IMR-90 (cell line): ENCODE results near the gene GFY. TPM values are rescaled to one million over a fixed set of nuclear protein-coding genes. Genes with fewer than 3 reads are reported as not detected.

Experiments used
- ATAC-seq: fragments of 200-7000 bp; cut with Tn5 transposase; 2 replicates; pipeline ENCODE4 v1.9.1; 2020; ENCODE audit warnings: low read depth, mild to moderate bottlenecking, moderate library complexity
- BruUV-seq: library from RNA; stranded (reverse); fragments of 400-500 nt; replicated peaks from 2 replicates; lab custom pipeline; 2021; lab: Mats Ljungman, UMichigan
- CTCF ChIA-PET: fragments of 300-600 bp; formaldehyde crosslinking; extraction: SDS; loops from one replicate; lab custom pipeline; 2021; ENCODE audit warnings: antibody characterized with exemption; lab: Yijun Ruan, JAX
- POLR2A ChIA-PET: fragments of 300-600 bp; sonication (Branson Sonifier 250); formaldehyde crosslinking; loops from one replicate; lab custom pipeline; 2022; ENCODE audit warnings: antibody characterized with exemption; ENCODE audit not compliant: unreplicated experiment; lab: Charles Lee
- DNase-seq: peaks from one replicate; pipeline ENCODE4 v3.0.0; 2013
- H2AFZ ChIP-seq: replicated peaks from 2 replicates; pipeline ENCODE3; 2013; ENCODE audit warnings: low read length, mild to moderate bottlenecking; ENCODE audit not compliant: poor library complexity
- H2AK5ac ChIP-seq: 2 replicates; pipeline ENCODE4 v1.6.1; 2013; ENCODE audit warnings: low read depth, low read length, inconsistent platforms
- H2AK9ac ChIP-seq: replicated peaks from 2 replicates; pipeline ENCODE3; 2013; ENCODE audit warnings: mild to moderate bottlenecking, low read depth, low read length, moderate library complexity; ENCODE audit not compliant: poor library complexity
- H2BK120ac ChIP-seq: 2 replicates; pipeline ENCODE4 v1.6.1; 2013; ENCODE audit warnings: low read depth, low read length, inconsistent platforms
- H2BK15ac ChIP-seq: 3 replicates; pipeline ENCODE4 v1.6.1; 2013; ENCODE audit warnings: low read depth, low read length, inconsistent platforms
- H2BK20ac ChIP-seq: 2 replicates; pipeline ENCODE4 v1.6.1; 2013; ENCODE audit warnings: low read depth, mild to moderate bottlenecking, inconsistent platforms, low read length, moderate library complexity
- H2BK5ac ChIP-seq: 2 replicates; pipeline ENCODE4 v1.6.1; 2013; ENCODE audit warnings: mild to moderate bottlenecking, low read depth, low read length, inconsistent platforms; ENCODE audit not compliant: poor library complexity, severe bottlenecking
- H3K14ac ChIP-seq: replicated peaks from 2 replicates; pipeline ENCODE4 v1.6.1; 2013; ENCODE audit warnings: low read depth, low read length, inconsistent platforms
- H3K18ac ChIP-seq: 2 replicates; pipeline ENCODE4 v1.6.1; 2013; ENCODE audit warnings: low read depth, low read length, control low read depth
- H3K23ac ChIP-seq: 2 replicates; pipeline ENCODE4 v1.6.1; 2013; ENCODE audit warnings: low read depth, low read length, inconsistent platforms
- H3K27ac ChIP-seq: 2 replicates; pipeline ENCODE4 v1.5.1; 2013; ENCODE audit warnings: mild to moderate bottlenecking, control low read depth, low read length; ENCODE audit not compliant: insufficient read depth
- H3K27me3 ChIP-seq: 2 replicates; pipeline ENCODE4 v1.6.1; 2013; ENCODE audit warnings: low read length; ENCODE audit not compliant: control insufficient read depth, insufficient read depth
- H3K36me3 ChIP-seq: 2 replicates; pipeline ENCODE4 v1.6.1; 2013; ENCODE audit warnings: low read length, mixed read lengths; ENCODE audit not compliant: control insufficient read depth, insufficient read depth
- H3K4ac ChIP-seq: 2 replicates; pipeline ENCODE4 v1.6.1; 2013; ENCODE audit warnings: low read depth, low read length, inconsistent platforms
- H3K4me1 ChIP-seq: 2 replicates; pipeline ENCODE4 v1.6.1; 2013; ENCODE audit warnings: low read length, mixed read lengths; ENCODE audit not compliant: control insufficient read depth, insufficient read depth
- H3K4me2 ChIP-seq: 2 replicates; pipeline ENCODE4 v1.6.1; 2013; ENCODE audit warnings: low read depth, mild to moderate bottlenecking, control low read depth, low read length, moderate library complexity
- H3K4me3 ChIP-seq: 2 replicates; pipeline ENCODE4 v1.5.1; 2013; ENCODE audit warnings: low read depth, mild to moderate bottlenecking, control low read depth, low read length, moderate library complexity; ENCODE audit not compliant: insufficient read depth
- H3K56ac ChIP-seq: 2 replicates; pipeline ENCODE4 v1.6.1; 2013; ENCODE audit warnings: low read length, inconsistent platforms; ENCODE audit not compliant: insufficient read depth; ENCODE audit errors: extremely low read depth
- H3K79me1 ChIP-seq, 2 experiments: 2 replicates each; pipeline ENCODE4 v1.6.1; 2013; ENCODE audit warnings: low read length in 2 of 2, inconsistent platforms in 1 of 2, low read depth in 1 of 2
- H3K9ac ChIP-seq: 2 replicates; pipeline ENCODE4 v1.6.1; 2013; ENCODE audit warnings: low read depth, low read length, control low read depth
- H3K9me1 ChIP-seq: 2 replicates; pipeline ENCODE4 v1.6.1; 2013; ENCODE audit warnings: low read length, inconsistent platforms; ENCODE audit not compliant: insufficient read depth
- H3K9me3 ChIP-seq: 2 replicates; pipeline ENCODE4 v1.6.1; 2013; ENCODE audit warnings: low read length; ENCODE audit not compliant: control insufficient read depth, insufficient read depth
- H4K20me1 ChIP-seq: 2 replicates; pipeline ENCODE4 v1.6.1; 2013; ENCODE audit warnings: low read length, inconsistent platforms; ENCODE audit not compliant: insufficient read depth
- H4K5ac ChIP-seq: 2 replicates; pipeline ENCODE4 v1.6.1; 2013; ENCODE audit warnings: mild to moderate bottlenecking, low read depth, low read length, control low read depth
- H4K8ac ChIP-seq, 2 experiments: 2 replicates each; pipeline ENCODE4 v1.6.1; 2013; ENCODE audit warnings: low read depth in 2 of 2, low read length in 2 of 2, control low read depth in 1 of 2, inconsistent platforms in 1 of 2
- H4K91ac ChIP-seq: 2 replicates; pipeline ENCODE4 v1.6.1; 2013; ENCODE audit warnings: low read depth, low read length, inconsistent platforms; ENCODE audit not compliant: insufficient read depth
- BHLHE40 ChIP-seq: fragments of 150-350 bp; IDR thresholded peaks from 2 replicates; pipeline ENCODE4 v1.6.1; 2016; ENCODE audit warnings: mild to moderate bottlenecking, low read depth, low read length
- CEBPB ChIP-seq: IDR thresholded peaks from 2 replicates; pipeline ENCODE4 v1.6.1; 2012; ENCODE audit warnings: low read depth, low read length, improper control_type of control experiment
- CHD1 ChIP-seq: IDR thresholded peaks from 2 replicates; pipeline ENCODE4 v1.6.1; 2012; ENCODE audit warnings: low read depth, low read length, improper control_type of control experiment
- FOS ChIP-seq: fragments of 150-350 bp; IDR thresholded peaks from 2 replicates; pipeline ENCODE4 v1.6.1; 2016; ENCODE audit warnings: low read depth, low read length
- MAFK ChIP-seq: IDR thresholded peaks from 2 replicates; pipeline ENCODE4 v1.6.1; 2012; ENCODE audit warnings: low read depth, low read length, improper control_type of control experiment
- MAZ ChIP-seq: IDR thresholded peaks from 2 replicates; pipeline ENCODE4 v1.6.1; 2012; ENCODE audit warnings: low read depth, mild to moderate bottlenecking, low read length, improper control_type of control experiment, moderate library complexity, borderline replicate concordance
- MXI1 ChIP-seq: IDR thresholded peaks from 2 replicates; pipeline ENCODE4 v1.6.1; 2012; ENCODE audit warnings: low read depth, mild to moderate bottlenecking, low read length, moderate library complexity, borderline replicate concordance
- NFE2L2 ChIP-seq: fragments of 150-350 bp; IDR thresholded peaks from 2 replicates; pipeline ENCODE4 v1.6.1; 2016; ENCODE audit warnings: low read depth, mild to moderate bottlenecking, low read length
- POLR2A ChIP-seq: IDR thresholded peaks from 2 replicates; pipeline ENCODE4 v1.6.1; 2012; ENCODE audit warnings: mild to moderate bottlenecking, low read depth, low read length
- RAD21 ChIP-seq: IDR thresholded peaks from 2 replicates; pipeline ENCODE4 v1.6.1; 2012; ENCODE audit warnings: low read length, improper control_type of control experiment
- RCOR1 ChIP-seq: IDR thresholded peaks from 2 replicates; pipeline ENCODE4 v1.6.1; 2012; ENCODE audit warnings: mild to moderate bottlenecking, low read length, improper control_type of control experiment; ENCODE audit not compliant: insufficient replicate concordance
- RFX5 ChIP-seq: IDR thresholded peaks from 2 replicates; pipeline ENCODE4 v1.8.0; 2012; ENCODE audit warnings: low read depth, mild to moderate bottlenecking, low read length, moderate library complexity
- SMC3 ChIP-seq: fragments of 150-350 bp; IDR thresholded peaks from 2 replicates; pipeline ENCODE4 v1.6.1; 2016; ENCODE audit warnings: low read depth, mild to moderate bottlenecking, antibody characterized with exemption, low read length, moderate library complexity
- WGBS, 2 experiments: methylation state at CpG; one replicate each; pipeline versions ENCODE4 v1.1.5 to v1.1.7; 2013; ENCODE audit warnings: missing lambda C conversion rate in 2 of 2; ENCODE audit not compliant: insufficient read length in 1 of 2; ENCODE audit errors: extremely low coverage in 2 of 2; 5-methylcytosine and 5-hydroxymethylcytosine counted together
- dilution Hi-C: fragments of 300-500 bp; cut with HindIII; formaldehyde crosslinking; loops from one replicate; pipeline ENCODE4 v1.14.3; 2018; ENCODE audit warnings: low sequenced_read_pairs; ENCODE audit not compliant: unreplicated experiment
- in situ Hi-C: fragments of 300-500 bp; cut with MboI; formaldehyde crosslinking; loops from 3 replicates; pipeline ENCODE4 v1.14.3; 2019; ENCODE audit warnings: low sequenced_read_pairs, inconsistent platforms, mixed read lengths
- intact Hi-C: fragments of 100-400 bp; cut with micrococcal nuclease; formaldehyde crosslinking; loops from 2 replicates; pipeline ENCODE4 v1.10.0; 2022
- polyA plus RNA-seq, 3 experiments: library from polyadenylated mRNA; depleted of rRNA; stranded (reverse); fragments of >200 nt; gene quantifications; 2 replicates each; pipeline ENCODE4 v1.2.3, GENCODE V29; 2012; ENCODE audit warnings: low replicate concordance in 1 of 3
- total RNA-seq: library from RNA; depleted of rRNA; stranded (reverse); fragments of >200 nt; gene quantifications from 2 replicates; pipeline ENCODE4 v1.2.3, GENCODE V29; 2012
- TF ChIP-seq, protein P1 (sequence below): fragments of 150-350 bp; IDR thresholded peaks from 2 replicates; pipeline ENCODE4 v1.6.1; 2017; ENCODE audit warnings: mild to moderate bottlenecking, antibody characterized with exemption, low read length, low read depth
- TF ChIP-seq, protein P2 (sequence below): fragments of 150-350 bp; IDR thresholded peaks from 2 replicates; pipeline ENCODE4 v1.6.1; 2016; ENCODE audit warnings: low read depth, mild to moderate bottlenecking, low read length, moderate library complexity, borderline replicate concordance
- TF ChIP-seq, protein P3 (sequence below): conservative IDR thresholded peaks from 2 replicates; pipeline ENCODE4 v1.5.1; 2012; ENCODE audit warnings: mild to moderate bottlenecking, low read depth, low read length, improper control_type of control experiment

Gene GFY
- total and polyA plus RNA-seq, 2 of the 4 experiments (the other 2 are of a cell fraction), result not detected

DNA sequence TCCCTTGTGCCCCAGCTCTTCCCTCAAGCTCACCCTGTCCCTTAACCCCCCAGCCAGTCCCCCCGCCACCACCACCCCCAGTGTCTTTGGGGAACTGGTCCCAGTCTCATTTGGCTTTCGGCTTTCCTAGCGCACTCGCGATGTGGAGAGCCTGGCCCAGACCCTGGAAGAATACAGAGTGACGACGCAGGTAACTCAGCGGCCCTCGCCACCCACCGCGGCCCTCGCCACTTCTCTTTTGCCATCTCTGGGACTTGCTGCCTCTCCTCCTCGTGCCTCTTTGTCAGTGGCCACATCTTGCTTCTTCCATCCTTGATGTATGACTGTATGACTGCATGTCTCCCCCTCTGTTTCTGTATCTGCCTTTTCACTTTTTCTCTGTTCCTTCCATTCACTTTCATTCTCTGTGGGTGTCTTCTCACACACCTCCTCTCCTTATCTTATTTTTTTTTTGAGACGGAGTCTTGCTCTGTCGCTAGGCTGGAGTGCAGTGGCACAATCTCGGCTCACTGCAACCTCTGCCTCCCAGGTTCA, 17.6 kb upstream of the GFY start:
- H2BK120ac ChIP-seq, result no peak overlapping the region
- H2BK20ac ChIP-seq, result no peak overlapping the region
- no peak overlapping the region for H2BK15ac ChIP-seq
- no peaks in the 10 kb centered on the region for H3K9me3 ChIP-seq
- H4K20me1 ChIP-seq, result no peaks in the 10 kb centered on the region
- H4K91ac ChIP-seq, result no peak overlapping the region
- no peak overlapping the region for H2AK5ac ChIP-seq
- H3K36me3 ChIP-seq, result no peaks in the 10 kb centered on the region
- intact Hi-C loops (no loop called here), dilution Hi-C loops (no loop called here), in situ Hi-C loops (no loop called here)
- H3K14ac ChIP-seq, result no peak overlapping the region
- ChIA-PET CTCF (no interaction called here), POLR2A (no interaction called here)
- no peak overlapping the region for H3K4ac ChIP-seq
- H3K18ac ChIP-seq, result no peak overlapping the region
- no peak overlapping the region for H3K4me2 ChIP-seq
- H3K27ac ChIP-seq, result no peak overlapping the region
- H2AFZ ChIP-seq, result no peak overlapping the region
- no peak overlapping the region for H2AK9ac ChIP-seq
- no peak overlapping the region for H3K4me3 ChIP-seq
- H3K9me1 ChIP-seq, result no peaks in the 10 kb centered on the region
- no peak overlapping the region for H4K5ac ChIP-seq
- no peak overlapping the region for H4K8ac ChIP-seq
- H3K27me3 ChIP-seq, result peaks cover 38% of the 10 kb centered on the region
- WGBS, 2 experiments, result 84% methylated on average over 7 of the region's 16 CpGs; no CpG with 5 or more reads in 1 of the 2 experiments
- H3K23ac ChIP-seq, result no peak overlapping the region
- ATAC-seq (no peak), DNase-seq (no peak)
- no peak overlapping the region for H3K9ac ChIP-seq
- H3K56ac ChIP-seq, result no peak overlapping the region
- H3K4me1 ChIP-seq, result peaks cover 6% of the 10 kb centered on the region; the same call in 1 of the 2 replicates
- TF ChIP-seq, protein P1, sequence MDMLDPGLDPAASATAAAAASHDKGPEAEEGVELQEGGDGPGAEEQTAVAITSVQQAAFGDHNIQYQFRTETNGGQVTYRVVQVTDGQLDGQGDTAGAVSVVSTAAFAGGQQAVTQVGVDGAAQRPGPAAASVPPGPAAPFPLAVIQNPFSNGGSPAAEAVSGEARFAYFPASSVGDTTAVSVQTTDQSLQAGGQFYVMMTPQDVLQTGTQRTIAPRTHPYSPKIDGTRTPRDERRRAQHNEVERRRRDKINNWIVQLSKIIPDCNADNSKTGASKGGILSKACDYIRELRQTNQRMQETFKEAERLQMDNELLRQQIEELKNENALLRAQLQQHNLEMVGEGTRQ, result no peak
- TF ChIP-seq SMC3 (no peak), POLR2A (no peak), CHD1 (no peak), BHLHE40 (no peak), RFX5 (no peak), FOS (no peak), MAFK (no peak), MAZ (no peak), RCOR1 (no peak), NFE2L2 (no peak), MXI1 (no peak), CEBPB (no peak), RAD21 (no peak)
- TF ChIP-seq, protein P2, sequence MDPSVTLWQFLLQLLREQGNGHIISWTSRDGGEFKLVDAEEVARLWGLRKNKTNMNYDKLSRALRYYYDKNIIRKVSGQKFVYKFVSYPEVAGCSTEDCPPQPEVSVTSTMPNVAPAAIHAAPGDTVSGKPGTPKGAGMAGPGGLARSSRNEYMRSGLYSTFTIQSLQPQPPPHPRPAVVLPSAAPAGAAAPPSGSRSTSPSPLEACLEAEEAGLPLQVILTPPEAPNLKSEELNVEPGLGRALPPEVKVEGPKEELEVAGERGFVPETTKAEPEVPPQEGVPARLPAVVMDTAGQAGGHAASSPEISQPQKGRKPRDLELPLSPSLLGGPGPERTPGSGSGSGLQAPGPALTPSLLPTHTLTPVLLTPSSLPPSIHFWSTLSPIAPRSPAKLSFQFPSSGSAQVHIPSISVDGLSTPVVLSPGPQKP, result no peak
- TF ChIP-seq, protein P3, sequence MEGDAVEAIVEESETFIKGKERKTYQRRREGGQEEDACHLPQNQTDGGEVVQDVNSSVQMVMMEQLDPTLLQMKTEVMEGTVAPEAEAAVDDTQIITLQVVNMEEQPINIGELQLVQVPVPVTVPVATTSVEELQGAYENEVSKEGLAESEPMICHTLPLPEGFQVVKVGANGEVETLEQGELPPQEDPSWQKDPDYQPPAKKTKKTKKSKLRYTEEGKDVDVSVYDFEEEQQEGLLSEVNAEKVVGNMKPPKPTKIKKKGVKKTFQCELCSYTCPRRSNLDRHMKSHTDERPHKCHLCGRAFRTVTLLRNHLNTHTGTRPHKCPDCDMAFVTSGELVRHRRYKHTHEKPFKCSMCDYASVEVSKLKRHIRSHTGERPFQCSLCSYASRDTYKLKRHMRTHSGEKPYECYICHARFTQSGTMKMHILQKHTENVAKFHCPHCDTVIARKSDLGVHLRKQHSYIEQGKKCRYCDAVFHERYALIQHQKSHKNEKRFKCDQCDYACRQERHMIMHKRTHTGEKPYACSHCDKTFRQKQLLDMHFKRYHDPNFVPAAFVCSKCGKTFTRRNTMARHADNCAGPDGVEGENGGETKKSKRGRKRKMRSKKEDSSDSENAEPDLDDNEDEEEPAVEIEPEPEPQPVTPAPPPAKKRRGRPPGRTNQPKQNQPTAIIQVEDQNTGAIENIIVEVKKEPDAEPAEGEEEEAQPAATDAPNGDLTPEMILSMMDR, result no peak
- BruUV-seq, result no TSS peak
- H2BK5ac ChIP-seq, result no peak overlapping the region
- no peaks in the 10 kb centered on the region for H3K79me1 ChIP-seq
